PFSK-1 (cell line): ENCODE measurements around the gene ITGAD.

Experiments
- SIN3A ChIP-seq: IDR thresholded peaks from 2 replicates; pipeline ENCODE4 v1.6.1; 2012; ENCODE audit warnings: mild to moderate bottlenecking, low read length, moderate library complexity, borderline replicate concordance; ENCODE audit not compliant: insufficient read depth
- TAF1 ChIP-seq: IDR thresholded peaks from 2 replicates; pipeline ENCODE4 v1.6.1; 2012; ENCODE audit warnings: low read length, control low read depth, borderline replicate concordance; ENCODE audit not compliant: insufficient read depth

DNA sequence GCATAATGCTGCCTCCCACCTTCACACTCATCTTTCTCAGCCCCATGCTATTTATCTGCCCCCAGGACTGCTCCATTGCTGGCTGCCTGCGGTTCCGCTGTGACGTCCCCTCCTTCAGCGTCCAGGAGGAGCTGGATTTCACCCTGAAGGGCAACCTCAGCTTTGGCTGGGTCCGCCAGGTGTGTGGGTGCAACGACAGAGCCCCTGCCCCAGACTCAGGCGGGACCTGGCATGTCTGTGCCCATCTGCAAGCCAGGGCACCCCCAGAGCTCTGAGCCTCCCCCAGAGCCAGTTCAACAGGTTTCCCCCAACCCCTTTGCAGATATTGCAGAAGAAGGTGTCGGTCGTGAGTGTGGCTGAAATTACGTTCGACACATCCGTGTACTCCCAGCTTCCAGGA, 12.9 kb upstream of the ITGAD start:
- TF ChIP-seq SIN3A (no peak), TAF1 (no peak)
